IMR-90 (cell line): ENCODE measurements around the gene TEAD4. TPM values are rescaled to one million over a fixed set of nuclear protein-coding genes. Genes with fewer than 3 reads are reported as not detected.

Source experiments
- ATAC-seq: fragments of 200-7000 bp; cut with Tn5 transposase; 2 replicates; pipeline ENCODE4 v1.9.1; 2020; ENCODE audit warnings: low read depth, mild to moderate bottlenecking, moderate library complexity
- BruUV-seq: library from RNA; stranded (reverse); fragments of 400-500 nt; replicated peaks from 2 replicates; lab custom pipeline; 2021; lab: Mats Ljungman, UMichigan
- CTCF ChIA-PET: fragments of 300-600 bp; formaldehyde crosslinking; extraction: SDS; loops from one replicate; lab custom pipeline; 2021; ENCODE audit warnings: antibody characterized with exemption; lab: Yijun Ruan, JAX
- POLR2A ChIA-PET: fragments of 300-600 bp; sonication (Branson Sonifier 250); formaldehyde crosslinking; loops from one replicate; lab custom pipeline; 2022; ENCODE audit warnings: antibody characterized with exemption; ENCODE audit not compliant: unreplicated experiment; lab: Charles Lee
- DNase-seq: peaks from one replicate; pipeline ENCODE4 v3.0.0; 2013
- H2AFZ ChIP-seq: replicated peaks from 2 replicates; pipeline ENCODE3; 2013; ENCODE audit warnings: low read length, mild to moderate bottlenecking; ENCODE audit not compliant: poor library complexity
- H2AK5ac ChIP-seq: 2 replicates; pipeline ENCODE4 v1.6.1; 2013; ENCODE audit warnings: low read depth, low read length, inconsistent platforms
- H2AK9ac ChIP-seq: replicated peaks from 2 replicates; pipeline ENCODE3; 2013; ENCODE audit warnings: mild to moderate bottlenecking, low read depth, low read length, moderate library complexity; ENCODE audit not compliant: poor library complexity
- H2BK120ac ChIP-seq: 2 replicates; pipeline ENCODE4 v1.6.1; 2013; ENCODE audit warnings: low read depth, low read length, inconsistent platforms
- H2BK15ac ChIP-seq: 3 replicates; pipeline ENCODE4 v1.6.1; 2013; ENCODE audit warnings: low read depth, low read length, inconsistent platforms
- H2BK20ac ChIP-seq: 2 replicates; pipeline ENCODE4 v1.6.1; 2013; ENCODE audit warnings: low read depth, mild to moderate bottlenecking, inconsistent platforms, low read length, moderate library complexity
- H2BK5ac ChIP-seq: 2 replicates; pipeline ENCODE4 v1.6.1; 2013; ENCODE audit warnings: mild to moderate bottlenecking, low read depth, low read length, inconsistent platforms; ENCODE audit not compliant: poor library complexity, severe bottlenecking
- H3K14ac ChIP-seq: replicated peaks from 2 replicates; pipeline ENCODE4 v1.6.1; 2013; ENCODE audit warnings: low read depth, low read length, inconsistent platforms
- H3K18ac ChIP-seq: 2 replicates; pipeline ENCODE4 v1.6.1; 2013; ENCODE audit warnings: low read depth, low read length, control low read depth
- H3K23ac ChIP-seq: 2 replicates; pipeline ENCODE4 v1.6.1; 2013; ENCODE audit warnings: low read depth, low read length, inconsistent platforms
- H3K27ac ChIP-seq: 2 replicates; pipeline ENCODE4 v1.5.1; 2013; ENCODE audit warnings: mild to moderate bottlenecking, control low read depth, low read length; ENCODE audit not compliant: insufficient read depth
- H3K27me3 ChIP-seq: 2 replicates; pipeline ENCODE4 v1.6.1; 2013; ENCODE audit warnings: low read length; ENCODE audit not compliant: control insufficient read depth, insufficient read depth
- H3K36me3 ChIP-seq: 2 replicates; pipeline ENCODE4 v1.6.1; 2013; ENCODE audit warnings: low read length, mixed read lengths; ENCODE audit not compliant: control insufficient read depth, insufficient read depth
- H3K4ac ChIP-seq: 2 replicates; pipeline ENCODE4 v1.6.1; 2013; ENCODE audit warnings: low read depth, low read length, inconsistent platforms
- H3K4me1 ChIP-seq: 2 replicates; pipeline ENCODE4 v1.6.1; 2013; ENCODE audit warnings: low read length, mixed read lengths; ENCODE audit not compliant: control insufficient read depth, insufficient read depth
- H3K4me2 ChIP-seq: 2 replicates; pipeline ENCODE4 v1.6.1; 2013; ENCODE audit warnings: low read depth, mild to moderate bottlenecking, control low read depth, low read length, moderate library complexity
- H3K4me3 ChIP-seq: 2 replicates; pipeline ENCODE4 v1.5.1; 2013; ENCODE audit warnings: low read depth, mild to moderate bottlenecking, control low read depth, low read length, moderate library complexity; ENCODE audit not compliant: insufficient read depth
- H3K56ac ChIP-seq: 2 replicates; pipeline ENCODE4 v1.6.1; 2013; ENCODE audit warnings: low read length, inconsistent platforms; ENCODE audit not compliant: insufficient read depth; ENCODE audit errors: extremely low read depth
- H3K79me1 ChIP-seq, 2 experiments: 2 replicates each; pipeline ENCODE4 v1.6.1; 2013; ENCODE audit warnings: low read length in 2 of 2, inconsistent platforms in 1 of 2, low read depth in 1 of 2
- H3K9ac ChIP-seq: 2 replicates; pipeline ENCODE4 v1.6.1; 2013; ENCODE audit warnings: low read depth, low read length, control low read depth
- H3K9me1 ChIP-seq: 2 replicates; pipeline ENCODE4 v1.6.1; 2013; ENCODE audit warnings: low read length, inconsistent platforms; ENCODE audit not compliant: insufficient read depth
- H3K9me3 ChIP-seq: 2 replicates; pipeline ENCODE4 v1.6.1; 2013; ENCODE audit warnings: low read length; ENCODE audit not compliant: control insufficient read depth, insufficient read depth
- H4K20me1 ChIP-seq: 2 replicates; pipeline ENCODE4 v1.6.1; 2013; ENCODE audit warnings: low read length, inconsistent platforms; ENCODE audit not compliant: insufficient read depth
- H4K5ac ChIP-seq: 2 replicates; pipeline ENCODE4 v1.6.1; 2013; ENCODE audit warnings: mild to moderate bottlenecking, low read depth, low read length, control low read depth
- H4K8ac ChIP-seq, 2 experiments: 2 replicates each; pipeline ENCODE4 v1.6.1; 2013; ENCODE audit warnings: low read depth in 2 of 2, low read length in 2 of 2, control low read depth in 1 of 2, inconsistent platforms in 1 of 2
- H4K91ac ChIP-seq: 2 replicates; pipeline ENCODE4 v1.6.1; 2013; ENCODE audit warnings: low read depth, low read length, inconsistent platforms; ENCODE audit not compliant: insufficient read depth
- BHLHE40 ChIP-seq: fragments of 150-350 bp; IDR thresholded peaks from 2 replicates; pipeline ENCODE4 v1.6.1; 2016; ENCODE audit warnings: mild to moderate bottlenecking, low read depth, low read length
- CEBPB ChIP-seq: IDR thresholded peaks from 2 replicates; pipeline ENCODE4 v1.6.1; 2012; ENCODE audit warnings: low read depth, low read length, improper control_type of control experiment
- CHD1 ChIP-seq: IDR thresholded peaks from 2 replicates; pipeline ENCODE4 v1.6.1; 2012; ENCODE audit warnings: low read depth, low read length, improper control_type of control experiment
- FOS ChIP-seq: fragments of 150-350 bp; IDR thresholded peaks from 2 replicates; pipeline ENCODE4 v1.6.1; 2016; ENCODE audit warnings: low read depth, low read length
- MAFK ChIP-seq: IDR thresholded peaks from 2 replicates; pipeline ENCODE4 v1.6.1; 2012; ENCODE audit warnings: low read depth, low read length, improper control_type of control experiment
- MAZ ChIP-seq: IDR thresholded peaks from 2 replicates; pipeline ENCODE4 v1.6.1; 2012; ENCODE audit warnings: low read depth, mild to moderate bottlenecking, low read length, improper control_type of control experiment, moderate library complexity, borderline replicate concordance
- MXI1 ChIP-seq: IDR thresholded peaks from 2 replicates; pipeline ENCODE4 v1.6.1; 2012; ENCODE audit warnings: low read depth, mild to moderate bottlenecking, low read length, moderate library complexity, borderline replicate concordance
- NFE2L2 ChIP-seq: fragments of 150-350 bp; IDR thresholded peaks from 2 replicates; pipeline ENCODE4 v1.6.1; 2016; ENCODE audit warnings: low read depth, mild to moderate bottlenecking, low read length
- POLR2A ChIP-seq: IDR thresholded peaks from 2 replicates; pipeline ENCODE4 v1.6.1; 2012; ENCODE audit warnings: mild to moderate bottlenecking, low read depth, low read length
- RAD21 ChIP-seq: IDR thresholded peaks from 2 replicates; pipeline ENCODE4 v1.6.1; 2012; ENCODE audit warnings: low read length, improper control_type of control experiment
- RCOR1 ChIP-seq: IDR thresholded peaks from 2 replicates; pipeline ENCODE4 v1.6.1; 2012; ENCODE audit warnings: mild to moderate bottlenecking, low read length, improper control_type of control experiment; ENCODE audit not compliant: insufficient replicate concordance
- RFX5 ChIP-seq: IDR thresholded peaks from 2 replicates; pipeline ENCODE4 v1.8.0; 2012; ENCODE audit warnings: low read depth, mild to moderate bottlenecking, low read length, moderate library complexity
- SMC3 ChIP-seq: fragments of 150-350 bp; IDR thresholded peaks from 2 replicates; pipeline ENCODE4 v1.6.1; 2016; ENCODE audit warnings: low read depth, mild to moderate bottlenecking, antibody characterized with exemption, low read length, moderate library complexity
- WGBS, 2 experiments: methylation state at CpG; one replicate each; pipeline versions ENCODE4 v1.1.5 to v1.1.7; 2013; ENCODE audit warnings: missing lambda C conversion rate in 2 of 2; ENCODE audit not compliant: insufficient read length in 1 of 2; ENCODE audit errors: extremely low coverage in 2 of 2; 5-methylcytosine and 5-hydroxymethylcytosine counted together
- dilution Hi-C: fragments of 300-500 bp; cut with HindIII; formaldehyde crosslinking; loops from one replicate; pipeline ENCODE4 v1.14.3; 2018; ENCODE audit warnings: low sequenced_read_pairs; ENCODE audit not compliant: unreplicated experiment
- in situ Hi-C: fragments of 300-500 bp; cut with MboI; formaldehyde crosslinking; loops from 3 replicates; pipeline ENCODE4 v1.14.3; 2019; ENCODE audit warnings: low sequenced_read_pairs, inconsistent platforms, mixed read lengths
- intact Hi-C: fragments of 100-400 bp; cut with micrococcal nuclease; formaldehyde crosslinking; loops from 2 replicates; pipeline ENCODE4 v1.10.0; 2022
- polyA plus RNA-seq, 3 experiments: library from polyadenylated mRNA; depleted of rRNA; stranded (reverse); fragments of >200 nt; gene quantifications; 2 replicates each; pipeline ENCODE4 v1.2.3, GENCODE V29; 2012; ENCODE audit warnings: low replicate concordance in 1 of 3
- total RNA-seq: library from RNA; depleted of rRNA; stranded (reverse); fragments of >200 nt; gene quantifications from 2 replicates; pipeline ENCODE4 v1.2.3, GENCODE V29; 2012
- TF ChIP-seq, protein P1 (sequence below): conservative IDR thresholded peaks from 2 replicates; pipeline ENCODE4 v1.5.1; 2012; ENCODE audit warnings: mild to moderate bottlenecking, low read depth, low read length, improper control_type of control experiment
- TF ChIP-seq, protein P2 (sequence below): fragments of 150-350 bp; IDR thresholded peaks from 2 replicates; pipeline ENCODE4 v1.6.1; 2016; ENCODE audit warnings: low read depth, mild to moderate bottlenecking, low read length, moderate library complexity, borderline replicate concordance
- TF ChIP-seq, protein P3 (sequence below): fragments of 150-350 bp; IDR thresholded peaks from 2 replicates; pipeline ENCODE4 v1.6.1; 2017; ENCODE audit warnings: mild to moderate bottlenecking, antibody characterized with exemption, low read length, low read depth

Gene TEAD4
- total and polyA plus RNA-seq, 2 of the 4 experiments (the other 2 are of a cell fraction), result 8.8 to 24.9 TPM

DNA sequence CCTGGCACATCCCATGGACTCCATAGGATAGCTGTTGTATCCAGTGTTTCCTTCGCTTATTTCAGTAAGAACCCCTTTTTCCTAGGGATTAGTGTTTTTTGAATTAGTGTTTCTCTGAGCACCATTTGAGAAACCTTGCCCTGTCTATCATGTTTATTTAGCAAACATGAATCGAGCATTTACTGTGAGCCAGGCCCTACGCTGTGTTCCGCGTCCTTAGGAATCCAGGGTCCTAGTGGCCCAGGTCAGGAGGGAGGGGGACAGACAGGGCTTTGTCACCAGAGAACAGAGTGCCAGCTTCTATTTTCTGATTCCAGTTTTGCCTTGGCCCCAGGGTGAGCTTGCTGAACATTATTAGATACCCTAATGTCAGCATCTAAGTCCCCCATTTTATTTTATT, 2.5 kb downstream of the TEAD4 start:
- Histone ChIP-seq H3K4me1 (peaks cover 18% of the 10 kb centered on the region), H3K4me2 (no peak overlapping the region), H3K9me3 (no peaks in the 10 kb centered on the region), H3K36me3 (no peaks in the 10 kb centered on the region), H2BK20ac (no peak overlapping the region), H3K18ac (no peak overlapping the region), H3K9ac (no peak overlapping the region), H2AFZ (no peak overlapping the region), H3K27ac (no peak overlapping the region), H3K23ac (peak overlapping the region; percentile 83; the same call in 1 of the 2 replicates), H4K8ac (no peak overlapping the region), H2AK9ac (peak overlapping the region; percentile 71), H3K4me3 (no peak overlapping the region), H3K27me3 (no peaks in the 10 kb centered on the region), H3K4ac (no peak overlapping the region), H2BK120ac (no peak overlapping the region), H3K79me1 (peaks cover 19 to 72% of the 10 kb centered on the region in 2 experiments), H3K9me1 (peaks cover 38% of the 10 kb centered on the region), H4K20me1 (peaks cover 20% of the 10 kb centered on the region), H4K91ac (no peak overlapping the region), H2BK15ac (no peak overlapping the region), H2BK5ac (no peak overlapping the region), H4K5ac (no peak overlapping the region), H3K14ac (no peak overlapping the region), H3K56ac (no peak overlapping the region), H2AK5ac (no peak overlapping the region)
- no TSS peak for BruUV-seq
- dilution Hi-C loops (no loop called here), intact Hi-C loops (no loop called here), in situ Hi-C loops (no loop called here)
- CTCF ChIA-PET, result interaction anchor here (1.4 kb wide), 1 partner anchor 72 kb away, joined by 3 read pairs; no protein-coding TSS in a partner anchor
- ATAC-seq, result no peak
- no peak for DNase-seq
- POLR2A ChIA-PET, result no interaction called here
- TF ChIP-seq RFX5 (no peak), NFE2L2 (no peak), RAD21 (no peak), FOS (no peak), MAFK (no peak), POLR2A (no peak), MAZ (no peak), CEBPB (no peak), BHLHE40 (no peak), RCOR1 (no peak), MXI1 (no peak), SMC3 (no peak), CHD1 (no peak)
- TF ChIP-seq, protein P1, sequence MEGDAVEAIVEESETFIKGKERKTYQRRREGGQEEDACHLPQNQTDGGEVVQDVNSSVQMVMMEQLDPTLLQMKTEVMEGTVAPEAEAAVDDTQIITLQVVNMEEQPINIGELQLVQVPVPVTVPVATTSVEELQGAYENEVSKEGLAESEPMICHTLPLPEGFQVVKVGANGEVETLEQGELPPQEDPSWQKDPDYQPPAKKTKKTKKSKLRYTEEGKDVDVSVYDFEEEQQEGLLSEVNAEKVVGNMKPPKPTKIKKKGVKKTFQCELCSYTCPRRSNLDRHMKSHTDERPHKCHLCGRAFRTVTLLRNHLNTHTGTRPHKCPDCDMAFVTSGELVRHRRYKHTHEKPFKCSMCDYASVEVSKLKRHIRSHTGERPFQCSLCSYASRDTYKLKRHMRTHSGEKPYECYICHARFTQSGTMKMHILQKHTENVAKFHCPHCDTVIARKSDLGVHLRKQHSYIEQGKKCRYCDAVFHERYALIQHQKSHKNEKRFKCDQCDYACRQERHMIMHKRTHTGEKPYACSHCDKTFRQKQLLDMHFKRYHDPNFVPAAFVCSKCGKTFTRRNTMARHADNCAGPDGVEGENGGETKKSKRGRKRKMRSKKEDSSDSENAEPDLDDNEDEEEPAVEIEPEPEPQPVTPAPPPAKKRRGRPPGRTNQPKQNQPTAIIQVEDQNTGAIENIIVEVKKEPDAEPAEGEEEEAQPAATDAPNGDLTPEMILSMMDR, result no peak
- TF ChIP-seq, protein P2, sequence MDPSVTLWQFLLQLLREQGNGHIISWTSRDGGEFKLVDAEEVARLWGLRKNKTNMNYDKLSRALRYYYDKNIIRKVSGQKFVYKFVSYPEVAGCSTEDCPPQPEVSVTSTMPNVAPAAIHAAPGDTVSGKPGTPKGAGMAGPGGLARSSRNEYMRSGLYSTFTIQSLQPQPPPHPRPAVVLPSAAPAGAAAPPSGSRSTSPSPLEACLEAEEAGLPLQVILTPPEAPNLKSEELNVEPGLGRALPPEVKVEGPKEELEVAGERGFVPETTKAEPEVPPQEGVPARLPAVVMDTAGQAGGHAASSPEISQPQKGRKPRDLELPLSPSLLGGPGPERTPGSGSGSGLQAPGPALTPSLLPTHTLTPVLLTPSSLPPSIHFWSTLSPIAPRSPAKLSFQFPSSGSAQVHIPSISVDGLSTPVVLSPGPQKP, result no peak
- TF ChIP-seq, protein P3, sequence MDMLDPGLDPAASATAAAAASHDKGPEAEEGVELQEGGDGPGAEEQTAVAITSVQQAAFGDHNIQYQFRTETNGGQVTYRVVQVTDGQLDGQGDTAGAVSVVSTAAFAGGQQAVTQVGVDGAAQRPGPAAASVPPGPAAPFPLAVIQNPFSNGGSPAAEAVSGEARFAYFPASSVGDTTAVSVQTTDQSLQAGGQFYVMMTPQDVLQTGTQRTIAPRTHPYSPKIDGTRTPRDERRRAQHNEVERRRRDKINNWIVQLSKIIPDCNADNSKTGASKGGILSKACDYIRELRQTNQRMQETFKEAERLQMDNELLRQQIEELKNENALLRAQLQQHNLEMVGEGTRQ, result no peak
- 85% methylated on average over 4 of the region's 5 CpGs; no CpG with 5 or more reads in 1 of the 2 experiments for WGBS, 2 experiments
